Gastroesophageal sphincter (tissue), 4 donors: ENCODE results near the gene MYO3B. TPM values are rescaled to one million over a fixed set of nuclear protein-coding genes. Genes with fewer than 3 reads are reported as not detected.

ENCODE experiments used
- ATAC-seq: fragments of 150-250 bp; one replicate; pipeline ENCODE4 v1.9.1; 2016; ENCODE audit warnings: mild to moderate bottlenecking, moderate library complexity
- H3K27ac ChIP-seq, 4 donors: fragments of 200-600 bp; sonication (generic) in 3 of 4; 1 replicate in 3 of 4; 2 replicates in 1 of 4; pipeline ENCODE4 v1.5.1; 2016 to 2019
- H3K27me3 ChIP-seq: fragments of 200-600 bp; sonication (generic); one replicate; pipeline ENCODE4 v1.5.1; 2019
- H3K36me3 ChIP-seq, 2 donors: fragments of 200-600 bp; sonication (generic); one replicate each; pipeline ENCODE4 v1.5.1; 2019; ENCODE audit warnings: control low read depth in 1 of 2
- H3K4me1 ChIP-seq, 3 donors: fragments of 200-600 bp; sonication (generic); 1 replicate in 2 of 3; 2 replicates in 1 of 3; pipeline ENCODE4 v1.5.1; 2016 to 2019; ENCODE audit warnings: control low read depth in 2 of 3
- H3K4me3 ChIP-seq, 2 donors: fragments of 200-600 bp; sonication (generic); one replicate each; pipeline ENCODE4 v1.5.1; 2019; ENCODE audit warnings: mild to moderate bottlenecking in 1 of 2, moderate library complexity in 1 of 2
- H3K9me3 ChIP-seq, 3 donors: fragments of 200-600 bp; sonication (generic); one replicate each; pipeline ENCODE4 v1.5.1; 2017 to 2019; ENCODE audit warnings: control low read depth in 2 of 3
- EP300 ChIP-seq: sonication (generic); formaldehyde crosslinking; IDR thresholded peaks from one replicate; pipeline ENCODE4 v1.6.1; 2017; ENCODE audit warnings: antibody characterized with exemption, mild to moderate bottlenecking
- POLR2A ChIP-seq, 2 donors: fragments of 450-650 bp; IDR thresholded peaks; one replicate each; pipeline ENCODE4 v1.6.1; 2017; ENCODE audit warnings: antibody characterized with exemption in 2 of 2, mild to moderate bottlenecking in 2 of 2, moderate library complexity in 1 of 2
- POLR2AphosphoS5 ChIP-seq: sonication (generic); formaldehyde crosslinking; IDR thresholded peaks from one replicate; pipeline ENCODE4 v1.6.1; 2017; ENCODE audit warnings: antibody characterized with exemption
- WGBS, 2 donors: methylation state at CpG; one replicate each; pipeline ENCODE4 v1.1.5; 2018; ENCODE audit warnings: low coverage in 1 of 2; 5-methylcytosine and 5-hydroxymethylcytosine counted together
- total RNA-seq, 4 donors: library from RNA; depleted of rRNA; stranded (reverse); fragments of >200 nt; gene quantifications; one replicate each; pipeline ENCODE4 v1.1.0, GENCODE V29; 2016
- TF ChIP-seq, protein P1 (sequence below), 4 experiments: fragments of 200-600 bp in 2 of 4; fragments of 450-650 bp in 2 of 4; sonication (generic) in 1 of 4; IDR thresholded peaks; one replicate each; pipeline ENCODE4 v1.5.1; 2017 to 2019; ENCODE audit warnings: antibody characterized with exemption in 4 of 4, mild to moderate bottlenecking in 2 of 4, moderate library complexity in 2 of 4

The MYO3B gene
- total RNA-seq, 4 donors from 2014 or later, result not detected

DNA sequence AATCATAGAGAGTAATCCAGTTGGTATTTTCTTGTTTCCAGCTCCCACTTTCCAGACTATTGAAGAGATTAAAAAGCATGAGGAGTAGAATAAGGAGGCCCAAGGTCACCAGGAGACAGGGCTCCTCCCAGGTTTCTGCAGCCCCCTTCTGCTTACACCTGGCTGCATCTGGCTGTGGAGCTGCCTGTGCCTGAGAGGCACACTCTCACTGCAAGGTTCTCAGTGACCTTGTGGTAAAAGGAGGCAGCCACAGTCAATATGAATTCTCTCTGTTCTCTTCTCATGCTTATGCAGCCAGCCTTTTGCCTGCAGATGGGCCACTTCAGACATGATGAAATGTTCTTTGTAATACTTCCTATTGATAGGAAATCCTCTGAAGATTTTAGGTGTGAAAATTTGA lies 233.7 kb downstream of the MYO3B start:
- H3K4me1 ChIP-seq, result peaks cover 0 to 4% (median 0%) of the 10 kb centered on the region in 3 donors
- TF ChIP-seq POLR2A (IDR thresholded peaks at IDR 0.05), result no peak
- TF ChIP-seq POLR2AphosphoS5, result no peak
- H3K4me3 ChIP-seq, result no peak overlapping the region
- no peak overlapping the region for H3K27ac ChIP-seq
- H3K9me3 ChIP-seq, result no peaks in the 10 kb centered on the region
- peaks cover 18% of the 10 kb centered on the region for H3K27me3 ChIP-seq
- no peaks in the 10 kb centered on the region for H3K36me3 ChIP-seq
- ATAC-seq, result no peak

DNA sequence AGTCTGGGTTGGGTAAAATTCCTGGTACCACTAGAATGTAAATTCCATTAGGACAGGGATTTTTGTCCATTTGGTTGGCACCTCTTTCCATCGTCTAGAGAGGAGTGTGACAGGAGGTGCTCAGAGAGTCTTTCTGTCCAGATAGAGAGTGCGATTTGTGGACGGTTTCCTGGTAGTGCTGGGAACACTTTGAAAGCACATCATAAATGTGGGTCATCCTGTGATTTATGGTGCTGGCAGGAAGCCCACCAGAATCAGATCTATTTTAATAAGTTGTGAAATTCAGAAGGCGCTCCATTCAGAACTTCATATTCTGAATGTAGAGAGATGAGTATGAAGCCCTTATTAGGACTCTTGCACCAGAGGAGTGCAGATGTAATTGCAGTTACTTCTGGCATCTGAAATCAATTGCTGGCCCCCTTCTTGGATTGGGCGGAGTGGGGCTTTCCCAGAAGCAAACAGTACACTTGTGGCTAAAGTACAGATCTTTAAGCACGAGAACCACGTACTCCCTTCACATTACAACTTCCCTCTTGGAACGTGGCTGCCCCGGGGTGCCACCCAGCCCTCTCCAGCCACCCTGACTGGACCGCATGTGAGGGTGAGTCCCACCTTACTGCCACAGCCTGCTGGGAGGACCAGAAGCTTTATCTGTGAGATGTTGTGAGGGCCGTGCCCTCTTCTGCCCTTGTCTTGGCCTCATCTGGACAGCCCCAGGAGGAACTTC lies 243.2 kb downstream of the MYO3B start:
- Histone ChIP-seq H3K27me3 (peaks cover 3% of the 10 kb centered on the region), H3K9me3 (no peaks in the 10 kb centered on the region), H3K27ac (no peak overlapping the region), H3K4me3 (no peak overlapping the region), H3K36me3 (no peaks in the 10 kb centered on the region), H3K4me1 (no peaks in the 10 kb centered on the region)
- TF ChIP-seq POLR2AphosphoS5 (no peak), EP300 (no peak), POLR2A (IDR thresholded peaks at IDR 0.05) (no peak)
- TF ChIP-seq, protein P1, sequence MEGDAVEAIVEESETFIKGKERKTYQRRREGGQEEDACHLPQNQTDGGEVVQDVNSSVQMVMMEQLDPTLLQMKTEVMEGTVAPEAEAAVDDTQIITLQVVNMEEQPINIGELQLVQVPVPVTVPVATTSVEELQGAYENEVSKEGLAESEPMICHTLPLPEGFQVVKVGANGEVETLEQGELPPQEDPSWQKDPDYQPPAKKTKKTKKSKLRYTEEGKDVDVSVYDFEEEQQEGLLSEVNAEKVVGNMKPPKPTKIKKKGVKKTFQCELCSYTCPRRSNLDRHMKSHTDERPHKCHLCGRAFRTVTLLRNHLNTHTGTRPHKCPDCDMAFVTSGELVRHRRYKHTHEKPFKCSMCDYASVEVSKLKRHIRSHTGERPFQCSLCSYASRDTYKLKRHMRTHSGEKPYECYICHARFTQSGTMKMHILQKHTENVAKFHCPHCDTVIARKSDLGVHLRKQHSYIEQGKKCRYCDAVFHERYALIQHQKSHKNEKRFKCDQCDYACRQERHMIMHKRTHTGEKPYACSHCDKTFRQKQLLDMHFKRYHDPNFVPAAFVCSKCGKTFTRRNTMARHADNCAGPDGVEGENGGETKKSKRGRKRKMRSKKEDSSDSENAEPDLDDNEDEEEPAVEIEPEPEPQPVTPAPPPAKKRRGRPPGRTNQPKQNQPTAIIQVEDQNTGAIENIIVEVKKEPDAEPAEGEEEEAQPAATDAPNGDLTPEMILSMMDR (IDR thresholded peaks at IDR 0.05), result no peak
- 73% methylated on average over 5 of the region's 11 CpGs; no CpG with 5 or more reads in 1 of the 2 donors for WGBS, 2 donors
- ATAC-seq, result no peak

DNA sequence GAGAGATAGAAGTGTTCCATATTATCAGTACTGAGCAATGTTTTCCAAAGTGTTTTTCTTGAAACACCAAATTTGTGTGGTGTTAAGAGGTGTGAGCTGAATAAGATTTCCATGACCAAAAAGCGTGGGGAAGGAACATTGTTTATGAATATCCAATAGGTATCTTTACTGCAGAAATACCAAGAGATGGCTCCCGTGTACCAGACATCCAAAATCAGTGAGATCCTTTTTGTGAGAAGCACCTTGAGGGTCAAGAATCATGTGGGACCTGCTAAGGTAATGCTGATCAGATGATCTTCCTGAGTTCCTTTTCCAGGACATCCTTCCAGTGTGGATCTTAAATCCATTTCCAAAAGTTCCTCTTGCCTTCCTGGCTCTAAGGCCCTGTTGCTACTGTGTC lies 246.0 kb downstream of the MYO3B start:
- ATAC-seq, result no peak
- no peaks in the 10 kb centered on the region for H3K4me1 ChIP-seq
- H3K9me3 ChIP-seq, result no peaks in the 10 kb centered on the region
- peaks cover 8% of the 10 kb centered on the region for H3K27me3 ChIP-seq
- no peaks in the 10 kb centered on the region for H3K36me3 ChIP-seq
- no peak overlapping the region for H3K27ac ChIP-seq
- TF ChIP-seq POLR2AphosphoS5 (no peak), EP300 (no peak), POLR2A (IDR thresholded peaks at IDR 0.05) (no peak)
- TF ChIP-seq, protein P1 (IDR thresholded peaks at IDR 0.05), result no peak
- H3K4me3 ChIP-seq, result no peak overlapping the region
- 80 to 100% methylated on average over 2 of the region's 2 CpGs for WGBS, 2 donors

DNA sequence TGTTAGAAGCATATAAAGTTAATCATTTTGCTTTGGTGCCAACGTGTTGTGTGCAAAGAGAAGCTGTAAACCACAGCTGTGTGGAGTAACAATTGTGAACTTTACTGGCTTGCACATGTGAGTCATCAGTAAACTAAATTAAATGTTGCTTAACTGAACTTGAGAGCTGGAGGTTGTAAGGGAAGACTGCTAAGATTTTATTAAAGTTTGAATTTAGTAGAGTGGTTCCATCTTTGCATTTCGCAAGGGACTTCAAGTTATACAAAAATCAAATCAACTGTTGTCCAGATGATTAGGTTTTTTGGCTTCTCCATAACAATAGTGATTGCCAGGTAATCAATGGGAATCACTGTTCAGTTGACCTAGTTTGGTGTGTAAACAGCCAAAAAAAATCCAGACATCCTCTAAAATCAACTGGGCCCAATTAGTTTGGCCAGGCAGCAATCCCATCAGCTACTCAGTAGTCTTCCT lies 247.4 kb downstream of the MYO3B start:
- H3K9me3 ChIP-seq, result no peaks in the 10 kb centered on the region
- ATAC-seq, result no peak
- no peaks in the 10 kb centered on the region for H3K4me1 ChIP-seq
- peaks cover 8% of the 10 kb centered on the region for H3K27me3 ChIP-seq
- no peaks in the 10 kb centered on the region for H3K36me3 ChIP-seq
- 52 to 53% methylated on average over 2 of the region's 2 CpGs for WGBS, 2 donors
- TF ChIP-seq POLR2A (IDR thresholded peaks at IDR 0.05) (no peak), POLR2AphosphoS5 (no peak), EP300 (no peak)
- TF ChIP-seq, protein P1 (IDR thresholded peaks at IDR 0.05), result no peak
- H3K4me3 ChIP-seq, result no peak overlapping the region
- H3K27ac ChIP-seq, result no peak overlapping the region

DNA sequence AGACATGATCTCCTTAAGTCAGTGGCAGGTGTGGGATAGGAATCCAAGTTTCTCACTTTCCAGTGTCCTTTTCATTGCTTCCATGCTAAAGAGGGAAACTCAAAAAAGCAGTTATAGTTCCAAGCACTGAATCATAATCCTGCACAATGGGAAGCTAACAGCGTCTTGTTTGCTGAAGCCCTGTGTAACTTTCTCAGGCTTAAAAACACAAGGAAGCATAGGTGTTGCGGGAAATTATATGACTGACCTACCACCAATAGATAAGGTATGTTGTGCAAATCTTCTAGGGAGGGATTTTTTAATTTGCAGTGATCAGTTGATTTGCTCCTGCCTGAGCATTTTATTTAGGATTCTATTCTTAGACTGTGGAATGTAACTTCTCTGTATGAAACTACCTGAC lies 250.9 kb downstream of the MYO3B start:
- no peaks in the 10 kb centered on the region for H3K4me1 ChIP-seq
- H3K36me3 ChIP-seq, result no peaks in the 10 kb centered on the region
- H3K4me3 ChIP-seq, result no peak overlapping the region
- ATAC-seq, result no peak
- no peak overlapping the region for H3K27ac ChIP-seq
- WGBS, 2 donors, result 95 to 100% methylated on average over 2 of the region's 2 CpGs
- no peaks in the 10 kb centered on the region for H3K9me3 ChIP-seq
- TF ChIP-seq EP300, result no peak
- TF ChIP-seq POLR2AphosphoS5, result no peak
- TF ChIP-seq, protein P1 (IDR thresholded peaks at IDR 0.05), result no peak
- TF ChIP-seq POLR2A (IDR thresholded peaks at IDR 0.05), result no peak
- peaks cover 8% of the 10 kb centered on the region for H3K27me3 ChIP-seq
